ENCODE data around the gene SLFN12L.
"Not testable (repeated sequence)": the region's sequence is repeated elsewhere in the genome, so short reads cannot be mapped to it uniquely, and the experiment has no call there.

SLFN12L gene

DNA sequence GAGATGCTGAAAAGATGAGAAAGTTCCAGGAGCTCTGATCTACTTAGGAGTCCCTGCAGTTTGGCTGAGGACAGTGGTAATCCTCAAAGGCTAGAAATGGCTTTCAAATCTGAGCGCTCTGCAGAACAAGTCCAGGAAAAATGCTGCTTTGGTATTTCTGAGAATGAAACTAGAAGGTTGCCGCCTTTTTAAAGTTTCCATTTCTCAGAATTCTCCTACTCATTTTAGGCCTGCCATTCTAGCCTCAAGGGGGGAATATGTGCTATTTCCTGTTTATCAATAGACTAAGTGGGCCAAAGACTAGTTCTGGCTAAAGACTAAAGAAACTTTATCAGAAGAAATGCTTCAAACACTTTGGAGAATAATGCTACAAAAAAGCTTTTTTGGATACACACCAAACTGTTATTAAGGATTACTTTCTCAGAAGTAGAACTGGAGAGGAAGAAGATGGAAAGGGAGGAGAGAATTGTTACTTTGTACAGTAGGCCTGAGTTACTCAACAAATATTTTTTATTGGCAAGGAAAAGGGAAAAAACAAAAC lies at the start of gene SLFN12L:
Gene SLFN12L (minus strand): TSS at position 78 of the 541 bp plus-strand sequence. CDS start 15,314 bp downstream, outside the sequence.
- peak; percentile 4 for DNase-seq (ENCODE audit: low spot score)

DNA sequence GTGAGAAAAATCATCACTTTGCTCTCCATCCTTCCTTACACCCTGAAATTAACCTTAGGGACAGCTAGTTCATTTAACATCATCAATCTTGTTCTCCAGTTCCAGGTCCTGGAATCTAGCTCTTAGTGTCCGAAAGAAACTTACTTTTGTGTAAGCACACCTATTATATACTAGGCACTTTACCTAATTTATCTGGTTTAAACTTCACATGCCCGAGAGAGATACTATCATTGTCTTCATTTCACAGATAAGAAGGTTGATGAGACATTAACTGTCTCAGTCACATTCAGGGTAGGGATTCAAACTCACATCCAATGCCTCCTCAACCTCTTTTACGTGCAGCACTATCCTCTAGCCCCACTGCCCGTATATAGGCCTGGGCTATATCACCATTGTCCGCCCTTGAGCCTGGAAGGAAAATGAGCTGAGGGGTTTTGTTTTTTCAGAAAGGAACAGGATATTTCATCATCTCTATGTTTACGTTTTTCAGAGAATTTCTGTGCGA lies 49.1 kb upstream of the SLFN12L start:
- DNase-seq (ENCODE audit: low spot score): no peak

DNA sequence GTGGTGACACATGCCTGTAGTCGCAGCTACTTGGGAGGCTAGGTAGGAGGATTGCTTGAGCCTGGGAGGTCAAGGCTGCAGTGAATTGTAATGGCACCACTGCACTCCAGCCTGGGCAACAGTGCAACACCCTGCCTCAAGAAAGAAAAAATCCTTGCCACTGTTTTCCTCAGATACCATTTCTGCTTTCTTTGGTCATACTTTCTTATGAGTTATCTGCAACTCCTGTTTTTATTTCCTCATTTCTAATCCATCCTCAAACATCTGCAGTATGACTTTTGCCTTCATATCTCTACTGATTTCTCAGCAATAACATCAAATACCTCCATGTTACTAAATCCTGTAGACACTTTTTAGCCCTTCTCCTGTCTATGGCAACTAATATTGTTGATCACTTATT lies 46.6 kb upstream of the SLFN12L start:
- DNase-seq (ENCODE audit: low spot score): no peak

DNA sequence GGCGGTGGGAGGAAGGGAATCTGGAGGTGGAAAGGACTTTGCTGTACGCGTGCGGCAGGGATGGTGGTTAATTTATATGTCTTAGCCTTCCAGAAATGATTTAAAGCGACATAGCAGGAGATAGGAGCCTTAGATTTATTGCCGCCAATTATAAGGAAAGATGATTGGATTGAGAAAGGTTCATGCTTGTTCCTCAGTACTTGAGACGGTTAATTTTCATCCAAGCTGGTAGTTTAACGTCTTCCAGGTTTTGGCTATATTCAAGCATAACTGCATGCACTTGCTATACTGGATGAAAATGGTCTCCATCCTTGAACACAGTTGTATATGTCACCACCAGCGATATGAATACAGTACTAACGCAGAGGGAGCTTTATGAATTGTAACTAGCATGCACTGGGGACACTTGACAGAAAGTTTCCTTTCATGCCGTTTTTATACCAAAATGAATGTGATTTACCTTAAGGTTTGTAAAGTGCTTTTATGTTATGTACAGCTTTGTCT lies 41.5 kb upstream of the SLFN12L start:
- DNase-seq (ENCODE audit: low spot score): peak; percentile 33

DNA sequence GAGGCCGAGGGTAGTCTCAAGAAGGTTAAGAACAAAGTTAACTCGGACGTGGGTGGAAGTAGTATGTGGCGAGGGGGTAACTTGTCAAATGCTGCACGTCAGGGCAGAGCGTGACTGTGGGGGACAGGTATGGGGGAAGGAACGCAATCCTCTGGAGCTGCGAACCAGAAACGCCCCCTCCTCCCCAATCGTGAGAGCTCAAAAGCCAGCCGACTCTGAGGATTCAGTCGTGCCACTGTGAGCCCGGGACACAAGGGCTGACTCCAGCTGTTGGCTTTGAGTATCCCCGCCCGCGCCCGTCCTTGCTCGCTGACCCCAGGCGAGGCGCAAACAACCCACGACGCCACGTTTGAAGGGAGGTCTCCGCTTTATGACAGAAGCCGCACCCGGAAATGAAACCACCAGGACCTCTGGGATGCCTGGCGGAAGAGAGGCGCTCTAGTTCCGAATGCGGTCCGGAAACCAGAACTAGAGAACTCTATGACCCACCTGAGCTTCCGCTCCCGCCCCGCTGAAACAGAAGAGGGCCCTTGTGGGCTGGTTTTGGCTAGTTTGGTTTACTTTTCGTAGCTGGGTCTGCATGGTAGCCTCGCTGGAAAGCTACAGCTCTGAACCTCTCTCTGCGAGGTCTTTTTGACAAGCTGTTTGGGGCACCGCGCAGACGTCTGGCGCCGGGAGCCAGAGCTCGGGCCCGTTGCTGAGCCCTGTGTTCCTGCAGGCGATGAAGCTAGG lies 40.9 kb upstream of the SLFN12L start, which contains the start of gene PEX12:
Gene PEX12 (minus strand): TSS at position 375 of the 732 bp plus-strand sequence. CDS start 550 bp downstream, outside the sequence.
- peak; percentile 89 for DNase-seq (ENCODE audit: low spot score)

DNA sequence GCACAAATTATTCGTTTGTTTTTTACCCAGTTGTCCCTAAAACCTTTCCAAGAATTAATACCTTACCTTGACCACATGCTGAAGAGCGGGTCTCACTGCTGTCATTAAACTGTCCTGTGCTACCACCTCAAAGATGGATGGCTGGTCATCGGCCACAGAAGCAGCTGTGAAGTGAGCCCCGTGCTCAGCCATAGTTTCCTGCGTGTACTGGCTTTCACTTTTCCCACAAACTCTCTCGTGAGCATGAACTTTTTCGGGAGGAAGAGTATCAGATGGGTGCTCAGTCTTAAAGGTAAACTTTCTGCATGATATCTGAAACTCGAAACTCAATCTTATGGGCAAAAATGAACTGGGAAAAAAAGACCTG lies 40.3 kb upstream of the SLFN12L start:
- peak; percentile 53 for DNase-seq (ENCODE audit: low spot score)

DNA sequence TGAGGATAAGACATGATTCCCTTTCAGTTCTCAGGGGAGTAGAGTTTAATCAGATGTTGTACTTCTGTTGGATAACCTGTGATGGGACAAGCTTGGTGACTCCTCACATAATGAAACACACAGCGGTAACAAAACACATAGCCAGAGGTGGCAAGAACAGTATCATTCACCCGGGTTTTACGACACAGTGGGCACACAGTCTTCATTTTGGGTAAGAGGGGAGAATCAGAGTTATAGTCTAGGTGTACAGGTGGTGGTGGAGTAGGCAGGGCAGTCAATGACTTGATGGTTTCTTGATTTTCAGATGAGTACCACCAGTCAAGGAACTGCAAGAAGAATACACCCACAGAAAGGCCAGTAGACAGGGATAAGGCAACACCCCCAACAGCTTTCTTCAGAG lies 38.3 kb upstream of the SLFN12L start:
- DNase-seq (ENCODE audit: low spot score): no peak

DNA sequence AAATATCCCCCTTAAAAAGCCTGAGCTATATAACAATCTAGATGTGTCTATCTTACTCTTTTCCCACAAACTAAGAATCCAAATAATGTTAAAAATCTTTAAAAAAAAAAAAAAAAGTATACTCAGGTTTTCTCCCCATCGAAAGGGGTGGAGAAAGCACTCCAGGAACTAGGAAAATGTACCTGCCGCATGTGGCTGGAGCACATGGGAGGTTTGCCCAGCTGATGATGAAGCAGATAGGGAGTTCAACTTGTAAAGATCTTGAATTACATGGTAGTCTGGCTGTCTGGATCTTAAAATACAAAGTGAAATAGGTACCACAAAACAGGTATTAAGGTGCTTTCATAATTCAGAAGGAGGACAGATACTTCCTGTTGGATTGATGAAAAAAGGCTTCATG lies 31.9 kb upstream of the SLFN12L start:
- DNase-seq (ENCODE audit: low spot score): no peak

DNA sequence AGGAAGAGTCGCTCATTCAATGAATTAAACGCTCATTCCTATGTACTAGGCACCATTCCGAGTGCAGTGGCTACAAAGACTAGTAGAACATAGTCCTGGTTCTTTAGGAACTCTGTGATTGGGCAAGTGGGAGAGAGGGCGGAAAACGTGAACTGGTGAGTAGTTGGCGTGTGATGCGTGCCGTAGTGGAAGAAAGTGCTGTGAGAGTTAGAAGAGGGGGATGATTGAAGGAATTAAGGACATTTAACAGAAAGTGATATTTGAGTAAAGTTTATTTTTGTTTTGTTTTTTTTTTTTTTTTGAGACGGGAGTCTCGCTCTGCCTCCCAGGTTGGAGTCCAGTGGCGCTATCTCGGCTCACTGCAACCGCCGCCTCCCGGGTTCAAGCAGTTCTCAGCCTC lies 31.1 kb upstream of the SLFN12L start:
- DNase-seq (ENCODE audit: low spot score): peak; percentile 53

DNA sequence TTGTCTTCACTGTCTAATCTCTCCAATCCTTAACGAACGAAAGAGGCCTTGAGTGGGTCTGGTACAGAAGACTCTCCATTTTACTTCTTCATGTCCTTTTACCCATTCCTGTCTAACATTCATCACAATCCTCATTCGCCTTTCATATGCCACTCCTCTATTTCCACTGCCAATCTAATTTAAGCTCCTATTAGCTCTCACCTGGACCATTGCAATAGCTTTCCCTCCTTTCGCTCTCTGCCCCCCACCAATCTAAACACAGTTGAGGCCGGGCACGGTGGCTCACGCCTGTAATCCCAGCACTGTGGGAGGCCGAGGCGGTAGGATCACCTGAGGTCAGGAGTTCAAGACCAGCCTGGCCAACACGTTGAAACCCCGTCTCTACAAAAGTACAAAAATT lies 29.5 kb upstream of the SLFN12L start:
- DNase-seq (ENCODE audit: low spot score): no peak

DNA sequence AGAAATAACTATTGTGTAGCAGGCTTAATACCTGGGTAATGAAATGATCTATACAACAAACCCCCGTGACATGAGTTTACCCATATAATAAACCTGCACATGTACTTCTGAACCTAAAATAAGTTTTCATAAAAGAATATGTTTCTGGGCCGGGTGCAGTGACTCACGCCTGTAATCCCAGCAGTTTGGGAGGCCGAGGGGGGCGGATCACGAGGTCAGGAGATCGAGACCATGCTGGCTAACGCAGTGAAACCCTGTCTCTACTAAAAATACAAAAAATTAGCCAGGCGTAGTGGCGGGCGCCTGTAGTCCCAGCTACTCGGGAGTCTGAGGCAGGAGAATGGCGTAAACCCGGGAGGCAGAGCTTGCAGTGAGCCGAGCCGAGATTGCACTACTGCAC lies 25.7 kb upstream of the SLFN12L start:
- DNase-seq (ENCODE audit: low spot score): not testable (repeated sequence)

DNA sequence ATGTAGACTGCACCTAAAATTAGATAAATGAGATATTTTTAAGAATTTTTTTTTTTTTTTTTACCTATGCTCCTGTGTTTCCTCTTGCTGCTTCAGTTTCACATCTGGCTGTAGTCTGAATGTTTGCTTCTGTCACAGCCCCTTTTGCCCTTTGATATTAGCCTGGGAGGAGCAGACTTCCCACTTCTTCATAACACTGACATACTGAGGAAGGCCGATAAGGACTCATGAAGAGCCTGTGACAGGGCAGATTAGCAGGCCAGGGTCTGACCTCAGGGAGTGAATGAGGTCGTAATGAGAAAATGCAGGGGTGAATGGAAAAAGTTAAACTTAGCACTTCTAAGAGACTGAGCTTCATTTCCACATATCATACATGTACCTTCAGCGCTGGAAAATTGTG lies 23.2 kb upstream of the SLFN12L start, which contains the start of gene SLFN14:
Gene SLFN14 (minus strand): TSS at position 117 of the 400 bp plus-strand sequence. CDS start 2,757 bp downstream, outside the sequence.
- peak; percentile 94 for DNase-seq (ENCODE audit: low spot score)

DNA sequence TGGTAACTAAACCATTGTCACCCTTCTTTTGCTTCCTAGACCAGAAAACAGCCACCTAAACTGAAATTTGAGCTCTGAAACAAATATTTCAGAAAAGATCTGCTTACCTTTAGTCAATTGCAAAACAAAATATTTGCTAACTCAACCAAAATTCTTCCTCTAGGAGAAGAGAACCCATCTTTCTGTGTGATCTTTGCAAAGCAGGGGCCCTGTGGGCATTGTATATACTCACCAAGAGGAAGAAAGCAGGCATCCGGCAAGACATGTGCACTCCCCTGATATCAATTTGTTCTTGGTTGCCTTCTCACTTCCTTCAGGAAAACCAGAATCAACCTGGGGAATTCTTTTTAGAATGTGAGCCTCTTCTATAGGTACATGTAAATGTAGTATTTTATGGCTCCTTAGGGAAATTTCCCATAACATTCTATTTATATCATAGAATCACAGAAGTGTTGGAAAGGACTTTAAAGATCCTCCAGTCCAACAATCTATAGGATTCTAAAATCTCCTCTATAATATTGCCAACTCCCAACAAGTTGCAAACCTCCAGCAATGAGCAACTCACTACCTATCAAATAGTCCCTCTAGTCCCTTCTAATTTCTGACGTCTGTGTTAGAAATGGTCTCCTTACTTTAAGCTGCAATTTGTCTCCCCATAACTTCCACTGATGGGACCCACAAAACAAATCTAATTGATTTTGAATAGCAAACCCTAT lies 22.2 kb upstream of the SLFN12L start:
- peak; percentile 66 for DNase-seq (ENCODE audit: low spot score)

DNA sequence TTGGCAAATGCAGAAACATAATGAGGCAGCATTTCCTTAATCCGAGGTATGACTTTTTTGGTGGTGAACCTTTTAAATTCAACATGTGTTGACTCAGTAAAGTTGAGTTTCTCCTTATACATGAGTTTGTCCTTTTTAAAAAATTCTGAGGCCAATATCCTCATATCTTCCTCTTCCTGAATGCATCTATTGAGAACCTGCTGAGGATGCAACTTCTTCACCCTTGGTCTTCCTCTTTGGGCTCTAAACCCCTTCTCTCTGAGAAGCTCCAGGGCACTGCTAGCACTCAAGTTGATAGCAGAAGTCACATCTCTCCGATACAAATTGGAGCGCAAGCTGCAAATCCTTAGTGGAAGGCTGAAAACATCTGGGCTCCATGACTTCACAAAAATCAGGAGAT lies 19.9 kb upstream of the SLFN12L start:
- DNase-seq (ENCODE audit: low spot score): peak; percentile 64

DNA sequence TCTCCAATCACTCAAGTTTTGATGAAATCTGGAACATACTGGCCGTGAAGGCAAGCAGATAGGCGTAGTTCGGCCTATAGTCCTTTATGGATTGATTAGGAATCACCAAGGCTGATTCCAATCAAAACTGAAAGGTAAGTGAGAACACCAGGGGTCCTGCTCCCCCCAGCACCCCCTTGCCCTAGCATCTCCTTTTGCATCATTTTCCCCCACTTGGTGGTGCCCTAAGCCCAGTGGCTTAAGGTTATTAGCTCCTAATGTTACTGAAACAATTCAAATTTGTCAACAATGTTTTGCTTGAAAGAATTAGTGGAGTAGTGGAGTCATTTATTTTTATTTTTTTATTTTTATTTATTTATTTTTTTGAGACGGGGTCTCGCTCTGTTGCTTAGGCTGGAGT lies 18.2 kb upstream of the SLFN12L start:
- peak; percentile 64 for DNase-seq (ENCODE audit: low spot score)

DNA sequence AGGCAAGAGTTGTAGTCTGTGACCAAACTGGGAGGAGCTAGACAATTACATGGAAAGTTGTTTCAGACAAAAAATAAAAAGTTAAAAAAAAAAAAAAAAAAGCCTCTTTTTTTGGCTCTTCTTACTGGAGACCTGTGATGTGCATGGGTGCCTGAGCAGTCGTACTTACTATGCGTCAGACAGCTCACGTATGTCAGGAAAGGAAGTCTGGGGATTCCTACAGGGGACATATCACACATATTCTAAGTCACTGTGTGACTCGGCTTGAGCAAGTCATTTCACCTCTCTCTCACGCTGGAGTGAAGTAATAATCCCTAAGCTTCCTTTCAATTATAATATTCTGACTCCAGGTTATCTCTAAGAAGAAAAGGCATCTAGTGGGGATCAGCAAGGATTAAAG lies 17.2 kb upstream of the SLFN12L start:
- DNase-seq (ENCODE audit: low spot score): peak; percentile 15

DNA sequence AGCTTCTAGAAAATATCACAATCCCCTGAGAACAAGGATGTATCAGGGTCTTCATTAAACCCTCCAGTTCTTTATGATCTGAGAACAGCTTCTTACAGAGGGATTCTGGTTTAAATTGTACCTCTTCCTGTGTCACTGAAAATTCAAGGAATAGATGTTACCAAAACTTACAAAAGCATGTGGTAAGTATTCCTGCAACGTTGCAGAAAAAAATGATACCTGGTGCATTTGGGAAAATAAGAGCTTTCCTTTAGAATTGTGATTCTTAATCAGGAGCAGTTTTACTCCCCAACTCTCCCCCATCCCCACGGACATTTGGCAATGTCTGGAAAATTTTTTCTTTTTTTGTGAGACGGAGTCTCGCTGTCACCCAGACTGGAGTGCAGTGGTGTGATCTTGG lies 15.8 kb upstream of the SLFN12L start:
- DNase-seq (ENCODE audit: low spot score): no peak

DNA sequence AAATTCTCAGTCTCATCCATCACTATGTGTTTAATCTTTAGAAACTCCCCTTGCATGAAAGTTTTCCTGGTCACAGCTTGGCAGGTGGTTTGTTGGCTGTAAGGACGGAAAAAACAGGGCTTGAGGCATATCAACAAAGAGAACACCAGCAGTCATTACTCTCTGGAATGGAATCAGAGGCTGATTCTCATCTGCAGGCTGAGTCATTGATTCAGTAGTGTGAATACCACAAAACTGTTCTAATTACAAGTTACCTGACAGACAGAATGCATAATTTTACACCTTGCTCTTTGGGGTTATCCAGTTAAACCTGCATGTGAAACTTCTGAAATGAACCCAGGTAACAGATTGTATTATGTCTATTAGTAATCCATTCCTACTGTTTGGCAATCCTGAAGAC lies 11.5 kb upstream of the SLFN12L start:
- no peak for DNase-seq (ENCODE audit: low spot score)

DNA sequence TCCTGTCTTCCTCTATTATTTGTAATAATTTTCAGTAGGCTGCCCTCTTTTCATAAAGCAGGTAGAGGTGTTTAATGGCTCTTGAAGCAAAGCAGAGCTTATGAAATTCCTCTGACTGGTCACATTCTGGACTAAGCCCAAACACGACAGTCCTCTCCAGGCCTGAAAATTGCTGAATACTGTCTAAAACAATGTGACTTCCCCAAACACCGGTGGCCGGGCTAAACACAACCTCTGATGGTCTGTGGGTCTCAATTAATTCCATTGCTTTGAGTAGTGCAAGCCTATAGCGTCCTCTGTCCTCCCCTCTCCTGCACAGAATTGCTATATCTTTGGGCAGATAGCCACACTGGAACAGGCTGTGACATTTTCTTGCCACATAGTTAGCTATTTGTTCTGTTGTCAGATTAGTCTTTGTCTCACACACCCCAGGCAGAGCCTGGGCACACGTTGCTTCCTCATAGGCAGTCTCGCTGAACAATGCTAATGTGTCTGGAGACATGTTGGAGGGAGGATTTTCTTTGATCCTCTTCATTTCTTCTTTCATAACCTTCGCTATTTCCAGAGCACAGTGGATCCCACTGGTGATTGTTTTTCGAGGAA lies 10.8 kb upstream of the SLFN12L start:
- DNase-seq (ENCODE audit: low spot score): no peak

DNA sequence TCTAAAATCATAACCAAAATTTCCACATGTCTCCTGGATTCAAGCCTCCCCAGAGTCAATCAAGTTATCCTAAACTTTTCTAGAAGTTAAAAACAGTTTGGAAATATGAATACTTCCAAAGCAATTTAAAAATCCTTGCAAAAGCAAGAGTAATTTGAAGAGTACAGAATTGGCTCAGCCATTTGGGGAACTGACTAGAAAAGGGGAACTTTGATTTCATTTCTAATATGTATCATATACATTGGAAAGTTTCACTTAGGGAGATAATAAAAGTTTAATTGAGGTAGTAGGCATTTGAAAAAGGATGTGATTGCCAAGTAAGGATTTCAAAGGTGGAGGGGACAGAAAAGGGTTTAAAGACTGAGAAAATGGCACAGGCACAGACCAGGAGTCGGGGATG lies 9.0 kb upstream of the SLFN12L start:
- DNase-seq (ENCODE audit: low spot score): no peak

DNA sequence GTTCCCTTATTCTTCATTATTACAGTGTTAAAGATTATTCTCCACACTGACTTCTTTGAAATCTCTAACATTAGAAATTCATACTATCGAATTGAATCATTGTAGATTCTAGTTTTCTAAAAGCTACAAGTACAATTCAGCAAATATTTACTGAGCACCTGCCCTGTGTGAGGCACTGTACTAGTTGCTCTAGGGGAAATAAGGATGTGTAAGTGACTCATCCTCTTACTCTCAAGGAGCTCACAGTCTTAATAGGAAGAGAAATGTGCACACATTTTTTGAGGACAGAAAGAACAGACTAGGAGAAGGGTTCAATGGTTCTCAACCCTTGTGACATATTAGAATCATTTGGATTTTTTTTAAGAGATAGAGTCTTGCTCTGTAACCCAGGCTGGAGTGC lies 7.7 kb upstream of the SLFN12L start:
- peak; percentile 5 for DNase-seq (ENCODE audit: low spot score)

DNA sequence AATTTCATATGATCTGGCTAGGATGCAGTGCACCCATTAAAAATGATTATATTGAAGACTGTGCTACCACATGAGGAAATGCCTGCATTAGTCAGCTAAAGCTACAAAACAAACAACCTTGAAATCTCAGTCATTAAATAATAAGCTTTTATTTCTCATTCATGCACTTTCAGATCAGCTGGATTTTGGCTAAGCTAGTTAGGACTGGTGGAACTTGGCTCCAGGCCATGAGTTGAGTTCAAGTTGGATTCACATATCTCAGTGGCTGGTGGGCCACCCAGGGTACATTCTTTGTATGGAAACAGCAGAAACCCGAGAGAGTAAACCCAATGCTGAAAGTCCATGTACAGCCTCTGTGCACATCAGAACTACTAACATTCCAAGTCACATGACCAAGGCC lies 6.4 kb upstream of the SLFN12L start:
- peak; percentile 25 for DNase-seq (ENCODE audit: low spot score)
